GM19455 (cell line): ENCODE results near the gene RTP4.

ENCODE experiments used
- ATAC-seq: cut with Tn5 transposase; IDR thresholded peaks from one replicate; pipeline ENCODE4 v1.9.1; 2021; ENCODE audit not compliant: unreplicated experiment

RTP4 gene

GRCh38 chr3:187368251-187369088 is at the start of gene RTP4:
Gene RTP4 (plus strand): TSS chr3:187368385. CDS start chr3:187368442, 57 bp downstream.
- ATAC-seq: peak; percentile 94

GRCh38 chr3:187318819-187319616 is 49.2 kb upstream of the RTP4 start:
- no peak for ATAC-seq

- ATAC-seq: peak; percentile 70
Observed at GRCh38 chr3:187319699-187320302, 48.4 kb upstream of the RTP4 start.

- ATAC-seq: no peak
Observed at GRCh38 chr3:187321766-187322165, 46.4 kb upstream of the RTP4 start.

GRCh38 chr3:187322291-187322690 is 45.9 kb upstream of the RTP4 start:
- no peak for ATAC-seq

GRCh38 chr3:187323091-187323490 is 45.1 kb upstream of the RTP4 start:
- ATAC-seq: no peak

GRCh38 chr3:187325632-187326031 is 42.6 kb upstream of the RTP4 start:
- no peak for ATAC-seq

- ATAC-seq: no peak
Observed at GRCh38 chr3:187327845-187328244, 40.3 kb upstream of the RTP4 start.

- ATAC-seq: no peak
Observed at GRCh38 chr3:187328691-187329090, 39.5 kb upstream of the RTP4 start.

- ATAC-seq: no peak
Observed at GRCh38 chr3:187334904-187335303, 33.3 kb upstream of the RTP4 start.

- ATAC-seq: no peak
Observed at GRCh38 chr3:187336322-187336721, 31.9 kb upstream of the RTP4 start.

GRCh38 chr3:187340578-187340977 is 27.6 kb upstream of the RTP4 start:
- no peak for ATAC-seq

GRCh38 chr3:187342255-187342654 is 25.9 kb upstream of the RTP4 start:
- ATAC-seq: no peak

GRCh38 chr3:187343670-187344069 is 24.5 kb upstream of the RTP4 start:
- ATAC-seq: no peak

GRCh38 chr3:187352581-187353575 is 15.3 kb upstream of the RTP4 start:
- no peak for ATAC-seq

GRCh38 chr3:187358068-187358467 is 10.1 kb upstream of the RTP4 start:
- ATAC-seq: no peak

GRCh38 chr3:187359798-187360486 is 8.2 kb upstream of the RTP4 start:
- no peak for ATAC-seq

GRCh38 chr3:187360596-187360995 is 7.6 kb upstream of the RTP4 start:
- no peak for ATAC-seq

GRCh38 chr3:187361835-187362234 is 6.3 kb upstream of the RTP4 start:
- ATAC-seq: no peak

- ATAC-seq: no peak
Observed at GRCh38 chr3:187367561-187368103, 553 bp upstream of the RTP4 start.
